MCF 10A (cell line): Measurements from ENCODE around the gene ARL14EPL. TPM values are rescaled to one million over a fixed set of nuclear protein-coding genes. Genes with fewer than 3 reads are reported as not detected.

Experiments used
- BruUV-seq: library from RNA; stranded (reverse); fragments of 400-500 nt; replicated peaks from 2 replicates; lab custom pipeline; 2021; lab: Mats Ljungman, UMichigan
- CTCF ChIA-PET: fragments of 300-600 bp; sonication (Branson Sonifier 250); formaldehyde crosslinking; extraction: SDS; loops from one replicate; lab custom pipeline; 2021; ENCODE audit warnings: antibody characterized with exemption, inconsistent platforms; lab: Yijun Ruan, JAX
- POLR2A ChIA-PET: fragments of 300-600, 350-650 bp; sonication (Branson Sonifier 250); formaldehyde crosslinking; extraction: SDS; loops from one replicate; lab custom pipeline; 2020; ENCODE audit warnings: antibody characterized with exemption, inconsistent platforms; lab: Yijun Ruan, JAX
- DNase-seq: peaks from one replicate; pipeline ENCODE4 v3.0.0-alpha.2; 2018; ENCODE audit not compliant: unreplicated experiment
- H3K27ac Mint-ChIP-seq: one replicate; pipeline ENCODE4 v1.8.0; 2022; ENCODE audit warnings: mild to moderate bottlenecking, low read depth, mixed read lengths; ENCODE audit not compliant: unreplicated experiment
- H3K27me3 Mint-ChIP-seq: one replicate; pipeline ENCODE4 v1.8.0; 2022; ENCODE audit warnings: mixed read lengths; ENCODE audit not compliant: insufficient read depth, unreplicated experiment
- H3K36me3 Mint-ChIP-seq: one replicate; pipeline ENCODE4 v1.8.0; 2022; ENCODE audit warnings: mild to moderate bottlenecking, moderate library complexity, mixed read lengths; ENCODE audit not compliant: insufficient read depth, unreplicated experiment
- H3K4me1 Mint-ChIP-seq: one replicate; pipeline ENCODE4 v1.8.0; 2022; ENCODE audit warnings: mixed read lengths; ENCODE audit not compliant: insufficient read depth, unreplicated experiment
- H3K4me3 Mint-ChIP-seq: one replicate; pipeline ENCODE4 v1.8.0; 2022; ENCODE audit warnings: mild to moderate bottlenecking, moderate library complexity, mixed read lengths; ENCODE audit not compliant: unreplicated experiment
- H3K9me3 Mint-ChIP-seq: one replicate; pipeline ENCODE4 v1.8.0; 2022; ENCODE audit warnings: mixed read lengths; ENCODE audit not compliant: unreplicated experiment
- intact Hi-C: fragments of 100-400 bp; cut with micrococcal nuclease; formaldehyde crosslinking; loops from 2 replicates; pipeline ENCODE4 v1.14.1; 2022
- total RNA-seq: library from RNA; stranded (reverse); gene quantifications from 2 replicates; pipeline ENCODE4 v1.2.3, GENCODE V29; 2022
- TF ChIP-seq, protein P1 (sequence below): fragments of 200-600 bp; IDR thresholded peaks from one replicate; pipeline ENCODE4 v1.8.0; 2022; ENCODE audit warnings: antibody characterized with exemption, mild to moderate bottlenecking; ENCODE audit not compliant: unreplicated experiment

Gene ARL14EPL
- total RNA-seq, 1 experiment from 2014 or later = not detected

DNA sequence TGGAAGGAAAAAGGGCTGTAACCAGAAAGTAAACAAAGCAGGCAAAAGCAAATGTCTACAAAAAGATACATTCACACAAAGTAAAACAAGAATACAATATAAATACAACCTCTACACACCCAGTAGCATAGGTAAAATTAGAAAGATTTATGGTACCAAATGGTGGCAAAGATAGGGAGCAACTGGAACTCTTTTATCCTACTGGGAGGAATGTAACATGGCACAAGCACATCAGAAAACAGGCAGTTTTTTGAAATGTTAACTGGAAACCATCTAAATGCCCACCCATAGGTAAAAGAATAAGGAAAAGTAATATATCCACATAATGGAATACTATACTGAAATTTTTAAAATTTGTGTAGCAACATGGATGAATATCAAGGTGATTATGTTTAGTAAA is 8.7 kb upstream of the ARL14EPL start:
- intact Hi-C loops = no loop called here
- H3K4me1 Mint-ChIP-seq = no peaks in the 10 kb centered on the region
- TF ChIP-seq, protein P1, sequence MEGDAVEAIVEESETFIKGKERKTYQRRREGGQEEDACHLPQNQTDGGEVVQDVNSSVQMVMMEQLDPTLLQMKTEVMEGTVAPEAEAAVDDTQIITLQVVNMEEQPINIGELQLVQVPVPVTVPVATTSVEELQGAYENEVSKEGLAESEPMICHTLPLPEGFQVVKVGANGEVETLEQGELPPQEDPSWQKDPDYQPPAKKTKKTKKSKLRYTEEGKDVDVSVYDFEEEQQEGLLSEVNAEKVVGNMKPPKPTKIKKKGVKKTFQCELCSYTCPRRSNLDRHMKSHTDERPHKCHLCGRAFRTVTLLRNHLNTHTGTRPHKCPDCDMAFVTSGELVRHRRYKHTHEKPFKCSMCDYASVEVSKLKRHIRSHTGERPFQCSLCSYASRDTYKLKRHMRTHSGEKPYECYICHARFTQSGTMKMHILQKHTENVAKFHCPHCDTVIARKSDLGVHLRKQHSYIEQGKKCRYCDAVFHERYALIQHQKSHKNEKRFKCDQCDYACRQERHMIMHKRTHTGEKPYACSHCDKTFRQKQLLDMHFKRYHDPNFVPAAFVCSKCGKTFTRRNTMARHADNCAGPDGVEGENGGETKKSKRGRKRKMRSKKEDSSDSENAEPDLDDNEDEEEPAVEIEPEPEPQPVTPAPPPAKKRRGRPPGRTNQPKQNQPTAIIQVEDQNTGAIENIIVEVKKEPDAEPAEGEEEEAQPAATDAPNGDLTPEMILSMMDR = no peak

DNA sequence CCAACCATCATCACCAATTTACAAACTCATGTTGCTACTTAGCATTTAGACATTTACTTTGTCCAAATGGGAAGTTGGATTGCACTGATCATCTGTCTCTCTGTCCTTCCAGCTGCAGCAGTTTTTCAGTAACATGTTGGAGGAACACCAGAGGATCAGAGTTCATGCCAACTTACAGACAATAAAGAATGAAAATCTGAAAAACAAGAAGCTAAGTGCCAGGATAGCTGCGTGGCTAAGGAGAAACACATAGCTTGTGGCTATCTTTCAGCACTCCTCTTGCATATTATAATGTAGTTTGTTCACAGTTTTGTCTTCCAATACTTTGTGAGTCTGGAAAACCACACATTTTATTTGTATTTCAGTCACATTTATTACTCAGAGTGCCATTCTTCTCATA is 6.4 kb upstream of the ARL14EPL start:
- no TSS peak for BruUV-seq
- H3K4me1 Mint-ChIP-seq = no peaks in the 10 kb centered on the region
- H3K9me3 Mint-ChIP-seq = no peaks in the 10 kb centered on the region
- no peak overlapping the region for H3K4me3 Mint-ChIP-seq
- TF ChIP-seq, protein P1 = no peak
- no peak for DNase-seq
- POLR2A ChIA-PET = no interaction called here
- CTCF ChIA-PET = no interaction called here
- intact Hi-C loops = no loop called here
- peaks cover 6% of the 10 kb centered on the region for H3K36me3 Mint-ChIP-seq
- no peak overlapping the region for H3K27ac Mint-ChIP-seq
- no peaks in the 10 kb centered on the region for H3K27me3 Mint-ChIP-seq

More for the DNA sequence above, 8.7 kb upstream of the ARL14EPL start:
- no peak overlapping the region for H3K27ac Mint-ChIP-seq
- no TSS peak for BruUV-seq
- no peaks in the 10 kb centered on the region for H3K9me3 Mint-ChIP-seq
- H3K4me3 Mint-ChIP-seq = no peak overlapping the region
- CTCF ChIA-PET = no interaction called here
- H3K27me3 Mint-ChIP-seq = no peaks in the 10 kb centered on the region
- peaks cover 6% of the 10 kb centered on the region for H3K36me3 Mint-ChIP-seq
- no peak for DNase-seq
- POLR2A ChIA-PET = no interaction called here

DNA sequence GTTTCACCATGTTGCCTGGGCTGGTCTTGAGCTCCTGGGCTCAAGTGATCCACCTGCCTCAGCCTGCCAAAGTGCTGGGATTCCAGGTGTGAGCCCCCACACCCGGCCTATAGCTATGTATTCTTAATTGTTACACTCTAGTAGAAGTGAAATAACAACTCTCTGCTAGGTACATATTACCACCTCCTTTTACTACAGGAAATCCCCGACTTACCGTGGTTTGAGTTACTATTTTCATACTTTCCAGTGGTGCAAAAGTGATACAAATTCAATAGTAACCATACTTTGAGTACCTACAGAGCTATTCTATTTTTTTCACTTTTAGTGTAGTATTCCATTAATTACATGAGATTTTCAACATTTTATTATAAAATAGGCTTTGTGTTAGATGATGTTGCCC is 719 bp downstream of the ARL14EPL start:
- no peak overlapping the region for H3K27ac Mint-ChIP-seq
- H3K9me3 Mint-ChIP-seq = no peaks in the 10 kb centered on the region
- no peaks in the 10 kb centered on the region for H3K4me1 Mint-ChIP-seq
- ChIA-PET POLR2A (interaction anchor here (1.9 kb wide), 1 partner anchor 192 kb away, joined by 4 read pairs; the partner anchor contains the start of gene ATG12), CTCF (interaction anchor here (0.6 to 2.1 kb wide), 9 partner anchors 9 to 417 kb away, joined by 3 to 9 read pairs (median 3); no protein-coding TSS in a partner anchor)
- no peak overlapping the region for H3K4me3 Mint-ChIP-seq
- BruUV-seq = no TSS peak
- no peaks in the 10 kb centered on the region for H3K36me3 Mint-ChIP-seq
- TF ChIP-seq, protein P1 = no peak
- H3K27me3 Mint-ChIP-seq = no peaks in the 10 kb centered on the region
- no peak for DNase-seq
- intact Hi-C loops = loop anchor here (1.0 to 10.0 kb wide), 3 partner anchors 145 to 399 kb away; no protein-coding TSS in a partner anchor

DNA sequence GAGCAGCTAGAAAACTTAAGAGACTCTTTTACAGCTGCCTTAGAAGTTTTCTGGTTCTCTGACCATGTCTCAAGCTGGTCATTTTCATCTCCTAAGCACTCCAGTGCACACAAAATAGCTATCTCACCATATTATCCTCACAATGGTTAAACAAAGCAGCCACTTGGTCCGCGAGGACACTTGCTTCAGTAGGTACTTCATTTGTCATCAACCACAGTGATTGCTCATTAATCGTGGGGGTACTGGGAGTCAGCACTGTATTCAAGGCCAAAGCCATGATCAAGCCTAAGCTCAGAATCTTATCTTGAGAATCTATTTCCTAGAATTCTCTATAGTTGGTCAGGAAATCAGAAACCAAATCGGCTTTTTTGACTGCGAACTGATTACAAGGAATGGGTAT is 2.9 kb downstream of the ARL14EPL start:
- Mint-ChIP-seq H3K9me3 (no peaks in the 10 kb centered on the region), H3K4me3 (no peak overlapping the region), H3K36me3 (no peaks in the 10 kb centered on the region), H3K4me1 (no peaks in the 10 kb centered on the region), H3K27me3 (peaks cover 10% of the 10 kb centered on the region), H3K27ac (no peak overlapping the region)
- CTCF ChIA-PET = interaction anchor here (0.6 to 1.2 kb wide), 4 partner anchors 13 to 146 kb away, joined by 3 to 4 read pairs (median 3); no protein-coding TSS in a partner anchor
- no TSS peak for BruUV-seq
- TF ChIP-seq, protein P1 = no peak
- DNase-seq = no peak
- intact Hi-C loops = loop anchor here (10.0 kb wide), 1 partner anchor 200 kb away; no protein-coding TSS in a partner anchor
- POLR2A ChIA-PET = interaction anchor here (0.6 to 1.5 kb wide), 4 partner anchors 26 to 194 kb away, joined by 3 to 4 read pairs (median 3); partner anchors contain the start of genes AP3S1 and ATG12
